Esophagus muscularis mucosa (tissue), 3 donors: Measurements from ENCODE around the gene TBC1D12.
"Not testable (repeated sequence)": the region's sequence is repeated elsewhere in the genome, so short reads cannot be mapped to it uniquely, and the experiment has no call there.

ENCODE experiments used
- POLR2A ChIP-seq: fragments of 450-650 bp; IDR thresholded peaks from one replicate; pipeline ENCODE4 v1.6.1; 2017; ENCODE audit warnings: antibody characterized with exemption, moderate library complexity, mild to moderate bottlenecking, low read depth
- POLR2AphosphoS5 ChIP-seq, 2 donors: sonication (generic); formaldehyde crosslinking; IDR thresholded peaks; one replicate each; pipeline ENCODE4 v1.6.1; 2017; ENCODE audit warnings: antibody characterized with exemption in 2 of 2
- TF ChIP-seq, protein P1 (sequence below), 3 experiments: fragments of 200-600 bp in 2 of 3; fragments of 450-650 bp in 1 of 3; sonication (generic) in 2 of 3; IDR thresholded peaks; one replicate each; pipeline ENCODE4 v1.5.1; 2017 to 2019; ENCODE audit warnings: antibody characterized with exemption in 3 of 3, mild to moderate bottlenecking in 2 of 3, moderate library complexity in 1 of 3

DNA sequence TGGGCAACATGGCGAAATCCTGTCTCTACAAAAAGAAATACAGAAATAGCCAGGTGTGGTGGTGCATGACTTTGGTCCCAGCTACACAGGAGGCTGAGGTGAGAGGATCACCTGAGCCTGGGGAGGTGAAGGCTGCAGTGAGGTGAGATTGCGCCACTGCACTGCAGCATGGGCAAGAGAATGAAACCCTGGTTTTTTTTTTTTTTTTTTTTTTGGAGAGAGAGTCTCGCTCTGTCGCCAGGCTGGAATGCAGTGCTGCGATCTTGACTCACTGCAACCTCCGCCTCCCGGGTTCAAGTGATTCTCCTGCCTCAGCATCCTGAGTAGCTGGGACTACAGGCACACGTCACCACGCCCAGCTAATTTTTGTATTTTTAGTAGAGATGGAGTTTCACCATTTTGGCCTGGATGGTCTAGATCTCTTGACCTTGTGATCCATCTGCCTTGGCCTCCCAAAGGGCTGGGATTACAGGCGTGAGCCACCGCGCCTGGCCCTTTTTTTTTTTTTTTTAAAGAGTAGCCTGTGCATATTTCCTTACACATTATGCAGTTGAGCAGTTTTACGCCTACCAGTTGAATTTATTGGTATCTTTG, 165.5 kb downstream of the TBC1D12 start:
- TF ChIP-seq, protein P1, sequence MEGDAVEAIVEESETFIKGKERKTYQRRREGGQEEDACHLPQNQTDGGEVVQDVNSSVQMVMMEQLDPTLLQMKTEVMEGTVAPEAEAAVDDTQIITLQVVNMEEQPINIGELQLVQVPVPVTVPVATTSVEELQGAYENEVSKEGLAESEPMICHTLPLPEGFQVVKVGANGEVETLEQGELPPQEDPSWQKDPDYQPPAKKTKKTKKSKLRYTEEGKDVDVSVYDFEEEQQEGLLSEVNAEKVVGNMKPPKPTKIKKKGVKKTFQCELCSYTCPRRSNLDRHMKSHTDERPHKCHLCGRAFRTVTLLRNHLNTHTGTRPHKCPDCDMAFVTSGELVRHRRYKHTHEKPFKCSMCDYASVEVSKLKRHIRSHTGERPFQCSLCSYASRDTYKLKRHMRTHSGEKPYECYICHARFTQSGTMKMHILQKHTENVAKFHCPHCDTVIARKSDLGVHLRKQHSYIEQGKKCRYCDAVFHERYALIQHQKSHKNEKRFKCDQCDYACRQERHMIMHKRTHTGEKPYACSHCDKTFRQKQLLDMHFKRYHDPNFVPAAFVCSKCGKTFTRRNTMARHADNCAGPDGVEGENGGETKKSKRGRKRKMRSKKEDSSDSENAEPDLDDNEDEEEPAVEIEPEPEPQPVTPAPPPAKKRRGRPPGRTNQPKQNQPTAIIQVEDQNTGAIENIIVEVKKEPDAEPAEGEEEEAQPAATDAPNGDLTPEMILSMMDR (IDR thresholded peaks at IDR 0.05): not testable (repeated sequence)
- TF ChIP-seq POLR2A; POLR2AphosphoS5 (IDR thresholded peaks at IDR 0.05): not testable (repeated sequence)
